Measurements from ENCODE around the gene TGM2. TPM values are rescaled to one million over a fixed set of nuclear protein-coding genes. Genes with fewer than 3 reads are reported as not detected.

TGM2 gene
- total and polyA plus RNA-seq, 9 of the 15 experiments (the other 6 are each of a cell fraction or from before 2014, with no cell fraction given): 5.5 to 78.5 (median 37.6) TPM

GRCh38 chr20:38159957-38160756, 4.9 kb downstream of the TGM2 start (continued):
- no peak for TF ChIP-seq ATF1 (CRISPR knock-in tag; IDR thresholded peaks at IDR 0.05)
- TF ChIP-seq ATF1 (tag; IDR thresholded peaks at IDR 0.05): peak; percentile 60
- no peak for TF ChIP-seq NUFIP1 (IDR thresholded peaks at IDR 0.05; ENCODE audit: partially characterized antibody)
- no peak for TF ChIP-seq SRSF3 (IDR thresholded peaks at IDR 0.05; ENCODE audit: insufficient read depth, low read length)
- TF ChIP-seq CREM (IDR thresholded peaks at IDR 0.05; ENCODE audit: low read depth): peak; percentile 57; the same call in 1 of the 2 replicates
- TF ChIP-seq RBBP5 (IDR thresholded peaks at IDR 0.05; ENCODE audit: borderline replicate concordance, insufficient read depth, low read length, poor library complexity, severe bottlenecking): peak; percentile 82
- no peak for TF ChIP-seq SIX5 (IDR thresholded peaks at IDR 0.05; ENCODE audit: borderline replicate concordance in 1 of 2, insufficient read depth in 1 of 2, low read depth in 1 of 2, low read length in 2 of 2)
- TF ChIP-seq ZNF134 (CRISPR knock-in tag; conservative IDR thresholded peaks at IDR 0.05): no peak
- no peak for TF ChIP-seq SMAD2 (IDR thresholded peaks at IDR 0.05; ENCODE audit: low read depth, low read length)
- TF ChIP-seq MCM3 (IDR thresholded peaks at IDR 0.05): no peak
- no peak for TF ChIP-seq FOXP1 (CRISPR knock-in tag; IDR thresholded peaks at IDR 0.05)
- TF ChIP-seq, protein P1, sequence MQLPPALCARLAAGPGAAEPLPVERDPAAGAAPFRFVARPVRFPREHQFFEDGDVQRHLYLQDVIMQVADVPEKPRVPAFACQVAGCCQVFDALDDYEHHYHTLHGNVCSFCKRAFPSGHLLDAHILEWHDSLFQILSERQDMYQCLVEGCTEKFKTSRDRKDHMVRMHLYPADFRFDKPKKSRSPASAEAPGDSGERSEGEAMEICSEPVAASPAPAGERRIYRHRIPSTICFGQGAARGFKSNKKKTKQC (CRISPR knock-in tag; IDR thresholded peaks at IDR 0.05): no peak
- TF ChIP-seq ZNF174 (CRISPR knock-in tag; IDR thresholded peaks at IDR 0.05): no peak
- TF ChIP-seq SAFB (IDR thresholded peaks at IDR 0.05; ENCODE audit: borderline replicate concordance, low read depth, low read length): no peak
- TF ChIP-seq WHSC1 (IDR thresholded peaks at IDR 0.05; ENCODE audit: low read length): no peak
- peak; percentile 33 to 84; a peak in 3 of 4 replicates for TF ChIP-seq RCOR1 (IDR thresholded peaks at IDR 0.05; ENCODE audit: borderline replicate concordance in 1 of 2, low read depth in 2 of 2, low read length in 2 of 2)
- TF ChIP-seq SMAD4 (CRISPR knock-in tag; conservative IDR thresholded peaks at IDR 0.05): peak; percentile 83
- TF ChIP-seq SLC30A9 (CRISPR knock-in tag; IDR thresholded peaks at IDR 0.05): no peak
- TF ChIP-seq, protein P2, sequence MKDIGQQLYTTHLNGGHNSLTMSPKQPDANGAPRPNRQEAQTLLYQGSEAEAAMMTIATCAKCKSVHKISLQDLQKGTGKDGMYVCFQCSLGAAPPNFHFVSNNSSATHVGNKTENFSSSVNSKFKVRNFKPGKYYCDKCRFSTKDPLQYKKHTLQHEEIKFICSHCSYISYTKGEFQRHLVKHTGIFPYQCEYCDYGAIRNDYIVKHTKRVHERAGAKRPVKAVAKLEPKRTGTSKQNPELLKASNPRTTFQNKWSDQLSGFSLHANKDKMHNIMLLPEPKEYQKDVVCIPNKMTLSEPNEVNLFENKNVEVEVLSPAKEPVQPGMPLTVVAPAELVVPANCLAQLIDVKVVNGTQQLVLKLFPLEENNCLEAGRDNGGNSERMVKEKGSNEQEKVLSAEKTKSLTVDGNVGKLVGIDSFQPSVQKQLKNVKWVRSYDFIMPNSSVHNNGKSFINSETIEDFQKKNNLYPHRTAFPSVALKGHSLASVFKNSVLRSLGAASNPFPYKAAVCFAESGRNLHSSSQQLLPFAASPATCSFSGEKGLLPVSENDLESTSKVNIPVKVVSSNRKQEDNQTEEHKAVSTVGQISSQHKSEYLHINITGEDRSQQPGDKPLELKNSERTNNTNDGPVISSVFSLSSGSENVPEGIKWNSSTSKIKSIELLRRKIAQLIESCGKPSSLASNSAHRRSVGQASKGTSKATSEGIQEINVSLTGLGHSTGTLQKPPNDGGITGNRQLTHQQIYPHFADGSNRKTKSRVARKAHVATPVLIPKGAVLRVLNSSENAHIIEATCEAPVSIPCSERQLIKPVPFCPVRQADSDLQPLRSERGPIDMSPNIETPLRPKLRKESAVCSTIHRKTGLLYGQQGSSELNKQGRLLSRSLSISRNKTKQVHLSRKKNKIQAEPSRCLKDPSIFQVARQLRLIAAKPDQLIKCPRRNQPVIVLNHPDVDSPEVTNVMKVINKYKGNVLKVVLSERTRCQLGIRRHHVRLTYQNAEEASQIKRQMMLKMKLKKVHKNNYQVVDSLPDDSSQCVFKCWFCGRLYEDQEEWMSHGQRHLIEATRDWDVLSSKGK (CRISPR knock-in tag; IDR thresholded peaks at IDR 0.05): no peak
- TF ChIP-seq FOSL1 (tag; conservative IDR thresholded peaks at IDR 0.05): no peak
- no peak for TF ChIP-seq RBM34 (IDR thresholded peaks at IDR 0.05; ENCODE audit: borderline replicate concordance, insufficient read depth, low read length)
- TF ChIP-seq GABPB2 (CRISPR knock-in tag; conservative IDR thresholded peaks at IDR 0.05): no peak
- no peak for TF ChIP-seq THAP7 (CRISPR knock-in tag; IDR thresholded peaks at IDR 0.05)
- peak; percentile 50; the same call in 1 of the 2 replicates for TF ChIP-seq XRCC5 (IDR thresholded peaks at IDR 0.05; ENCODE audit: low read depth, low read length)
- no peak for TF ChIP-seq ZC3H11A (IDR thresholded peaks at IDR 0.05; ENCODE audit: low read depth, low read length)
- peak; percentile 84 for TF ChIP-seq CTBP1 (IDR thresholded peaks at IDR 0.05; ENCODE audit: borderline replicate concordance)
